ENCODE measurements around the gene NALCN.

DNA sequence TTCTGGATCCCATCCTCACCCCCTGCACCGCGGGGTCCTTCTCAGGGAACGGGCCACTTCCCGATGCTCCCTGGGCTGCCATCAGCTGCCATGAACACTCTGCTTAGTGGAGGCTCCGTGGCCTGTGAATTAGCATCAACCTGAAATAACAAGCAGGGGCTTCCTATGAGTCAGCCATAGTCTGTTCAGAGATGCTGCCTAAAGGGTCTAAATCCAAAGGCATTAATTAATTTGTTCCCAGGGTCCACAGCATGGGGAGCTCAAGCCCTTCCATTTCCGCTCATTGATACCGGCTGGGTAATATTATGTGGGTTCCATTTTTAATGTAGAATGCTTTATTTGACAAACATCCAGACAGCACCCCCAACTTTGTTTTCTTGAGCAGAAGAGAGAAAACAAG lies 399.8 kb downstream of the NALCN start:
- no peak for TF ChIP-seq POLR2A (IDR thresholded peaks at IDR 0.05)
- TF ChIP-seq, protein P1, sequence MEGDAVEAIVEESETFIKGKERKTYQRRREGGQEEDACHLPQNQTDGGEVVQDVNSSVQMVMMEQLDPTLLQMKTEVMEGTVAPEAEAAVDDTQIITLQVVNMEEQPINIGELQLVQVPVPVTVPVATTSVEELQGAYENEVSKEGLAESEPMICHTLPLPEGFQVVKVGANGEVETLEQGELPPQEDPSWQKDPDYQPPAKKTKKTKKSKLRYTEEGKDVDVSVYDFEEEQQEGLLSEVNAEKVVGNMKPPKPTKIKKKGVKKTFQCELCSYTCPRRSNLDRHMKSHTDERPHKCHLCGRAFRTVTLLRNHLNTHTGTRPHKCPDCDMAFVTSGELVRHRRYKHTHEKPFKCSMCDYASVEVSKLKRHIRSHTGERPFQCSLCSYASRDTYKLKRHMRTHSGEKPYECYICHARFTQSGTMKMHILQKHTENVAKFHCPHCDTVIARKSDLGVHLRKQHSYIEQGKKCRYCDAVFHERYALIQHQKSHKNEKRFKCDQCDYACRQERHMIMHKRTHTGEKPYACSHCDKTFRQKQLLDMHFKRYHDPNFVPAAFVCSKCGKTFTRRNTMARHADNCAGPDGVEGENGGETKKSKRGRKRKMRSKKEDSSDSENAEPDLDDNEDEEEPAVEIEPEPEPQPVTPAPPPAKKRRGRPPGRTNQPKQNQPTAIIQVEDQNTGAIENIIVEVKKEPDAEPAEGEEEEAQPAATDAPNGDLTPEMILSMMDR (IDR thresholded peaks at IDR 0.05 in 4 of 5, conservative IDR thresholded peaks at IDR 0.05 in 1 of 5): no peak

Data from gastrocnemius medialis (tissue), 4 donors.